T-helper 2 cell treated with Interferon-gamma antibody and Interleukin-4, amounts not matched to agents 100 ng/mL and 5 ng/mL, for 36 hours (primary cell): ENCODE results near the gene SRC. TPM values are rescaled to one million over a fixed set of nuclear protein-coding genes. Genes with fewer than 3 reads are reported as not detected.

Source experiments
- intact Hi-C: fragments of 100-400 bp; cut with micrococcal nuclease; formaldehyde crosslinking; loops from one replicate; pipeline ENCODE4 v1.15.1; 2023
- total RNA-seq: library from RNA; stranded (reverse); gene quantifications from 2 replicates; pipeline ENCODE4 v1.2.3, GENCODE V29; 2022

SRC gene
- total RNA-seq, 1 donor from 2014 or later, result 1.7 TPM

DNA sequence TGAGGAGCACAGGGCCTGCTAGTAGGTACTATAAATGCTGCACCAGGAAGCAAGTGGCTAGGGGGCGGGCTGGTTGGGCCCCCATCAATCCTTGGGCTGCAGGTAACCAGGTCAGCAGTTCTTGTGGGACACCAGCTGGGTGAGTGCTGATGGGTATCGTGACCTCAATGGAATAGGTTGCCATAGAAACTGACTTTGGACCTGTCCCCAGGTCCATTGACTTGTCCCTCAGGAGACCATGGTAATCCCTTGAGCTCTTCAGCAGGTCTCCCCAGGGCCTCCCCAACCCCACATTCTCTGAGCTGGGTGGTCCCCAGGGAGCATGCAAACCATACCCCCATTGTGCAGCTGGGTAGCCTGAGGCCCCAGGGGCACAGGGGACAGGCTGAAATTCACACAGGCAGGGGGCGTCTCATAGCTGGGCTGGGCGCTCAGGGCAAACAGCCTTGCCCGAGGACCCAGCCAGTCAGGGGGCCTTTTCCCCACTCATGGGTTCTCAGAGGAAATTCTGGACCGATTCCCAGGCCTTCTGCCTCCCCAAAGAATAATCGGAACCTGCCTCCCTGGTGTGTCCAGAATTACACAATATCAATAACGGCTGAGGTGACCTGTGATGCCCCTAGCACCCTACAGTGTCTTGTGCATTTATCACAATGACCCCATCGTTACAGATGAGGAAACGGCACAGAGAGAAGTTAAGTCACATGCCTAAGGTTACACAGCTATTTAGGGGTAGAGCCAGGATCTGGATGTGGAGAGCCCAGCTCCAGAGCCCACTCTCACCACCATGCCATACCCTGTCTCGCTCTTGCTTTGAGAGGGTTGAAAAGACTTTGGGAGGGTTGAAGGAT, 35.9 kb downstream of the SRC start:
- intact Hi-C loops, result no loop called here

DNA sequence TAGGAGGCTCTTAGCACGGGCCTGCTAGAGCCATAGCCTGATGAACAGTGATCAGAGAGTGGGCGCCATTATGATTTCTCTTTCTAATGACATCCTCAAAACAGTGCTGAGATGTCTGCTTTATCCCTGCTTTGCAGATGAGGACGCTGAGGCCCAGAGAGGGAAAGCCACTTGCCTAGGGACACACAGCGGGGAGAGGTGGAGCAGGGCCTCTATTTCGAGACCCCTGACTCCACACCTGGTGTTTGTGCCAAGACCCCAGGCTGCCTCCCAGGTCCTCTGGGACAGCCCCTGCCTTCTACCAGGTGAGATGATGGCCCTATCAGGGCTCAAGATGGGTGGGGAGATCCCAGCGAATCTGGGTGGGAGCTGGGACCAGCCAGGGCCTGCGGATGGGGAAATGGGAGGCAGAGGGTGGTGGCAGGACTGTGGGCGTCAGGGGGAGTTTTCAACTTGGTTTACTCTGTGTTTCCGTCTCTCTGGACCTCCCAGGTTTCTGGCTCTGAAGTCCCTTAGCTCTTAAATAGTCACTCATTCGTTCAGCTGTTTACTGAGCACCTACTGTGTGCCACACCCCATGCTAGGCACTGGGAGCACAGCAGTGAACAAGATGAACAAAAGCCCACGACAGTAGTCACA, 36.7 kb downstream of the SRC start:
- intact Hi-C loops, result no loop called here

DNA sequence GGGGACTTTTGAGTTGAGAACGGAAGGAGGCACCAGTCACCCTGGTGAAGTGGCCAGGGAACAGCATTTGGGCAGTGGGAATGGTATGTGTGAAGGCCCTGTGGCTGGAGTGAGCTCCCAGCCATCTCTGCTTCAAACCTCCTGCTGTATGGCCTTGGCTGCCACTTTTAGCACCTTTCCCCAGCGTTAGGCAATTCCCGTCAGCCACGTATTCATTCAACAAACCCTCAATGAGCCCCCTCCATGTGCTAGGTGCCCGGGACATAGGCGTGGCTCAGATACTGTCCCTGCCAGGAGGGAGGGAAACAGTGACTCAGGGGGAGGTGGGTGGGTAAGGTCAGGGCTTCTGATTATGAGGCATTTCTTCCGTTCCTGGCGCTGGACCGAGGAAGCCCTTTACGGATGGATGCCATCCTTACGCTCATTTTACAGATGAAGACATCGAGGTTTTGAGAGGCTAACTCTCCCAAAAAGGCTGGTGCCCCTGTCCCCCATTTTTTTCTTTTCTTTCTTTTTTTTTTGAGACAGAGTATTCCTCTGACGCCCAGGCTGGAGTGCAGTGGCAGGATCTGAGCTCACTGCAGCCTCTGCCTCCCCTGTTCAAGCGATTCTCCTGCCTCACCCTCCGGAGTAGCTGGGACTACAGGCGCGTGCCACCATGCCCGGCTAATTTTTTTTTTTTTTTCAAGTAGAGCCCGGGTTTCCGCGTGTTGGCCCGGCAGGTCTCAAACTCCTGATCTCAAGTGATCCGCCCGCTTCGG, 37.5 kb downstream of the SRC start:
- intact Hi-C loops, result no loop called here

DNA sequence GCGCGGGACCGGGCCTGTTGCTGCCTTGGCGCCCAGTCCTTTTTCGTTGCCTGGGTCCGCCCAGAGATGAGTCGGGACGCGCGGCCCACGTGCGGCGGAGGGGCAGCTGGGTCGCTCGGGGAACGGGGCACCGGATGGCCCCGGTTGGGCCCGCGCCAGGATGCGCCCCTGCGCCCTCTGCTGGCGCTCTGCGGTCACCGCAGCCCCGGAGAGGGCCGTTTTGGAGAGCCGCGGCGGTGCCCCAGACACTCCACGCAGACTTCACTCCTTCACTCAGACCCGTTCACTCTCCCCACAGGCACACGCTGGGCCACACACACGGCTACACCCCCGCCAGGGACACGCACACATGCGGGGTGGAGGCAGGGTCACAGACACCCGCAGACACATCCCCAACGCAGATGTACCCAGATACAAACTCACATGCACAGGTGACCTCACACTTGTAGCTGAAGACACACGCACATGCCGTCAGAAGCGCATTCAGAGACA, 38.8 kb downstream of the SRC start:
- intact Hi-C loops, result loop anchor here (1.0 to 2.0 kb wide), 2 partner anchors 115 to 190 kb away; no protein-coding TSS in a partner anchor

DNA sequence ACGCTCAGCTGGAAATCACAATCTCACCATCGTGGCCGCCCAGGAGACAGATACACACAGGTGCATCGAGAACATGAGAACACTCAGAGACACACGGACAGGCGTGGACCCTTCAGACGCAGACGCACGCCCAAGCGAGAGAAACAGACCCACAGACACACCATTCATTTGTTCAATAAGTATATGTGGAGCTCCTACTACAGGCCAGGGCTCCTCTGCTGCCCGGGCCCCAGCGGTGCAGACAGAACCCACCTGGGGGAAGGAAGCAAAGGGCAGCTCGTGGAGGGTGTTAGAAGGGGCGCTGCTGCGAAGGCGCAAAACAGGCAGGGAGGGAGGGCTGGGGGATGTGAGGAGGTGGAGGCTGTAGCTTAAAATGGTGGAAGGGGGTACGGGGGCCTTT, 39.2 kb downstream of the SRC start:
- intact Hi-C loops, result loop anchor here (2.0 kb wide), 1 partner anchor 190 kb away; no protein-coding TSS in a partner anchor

DNA sequence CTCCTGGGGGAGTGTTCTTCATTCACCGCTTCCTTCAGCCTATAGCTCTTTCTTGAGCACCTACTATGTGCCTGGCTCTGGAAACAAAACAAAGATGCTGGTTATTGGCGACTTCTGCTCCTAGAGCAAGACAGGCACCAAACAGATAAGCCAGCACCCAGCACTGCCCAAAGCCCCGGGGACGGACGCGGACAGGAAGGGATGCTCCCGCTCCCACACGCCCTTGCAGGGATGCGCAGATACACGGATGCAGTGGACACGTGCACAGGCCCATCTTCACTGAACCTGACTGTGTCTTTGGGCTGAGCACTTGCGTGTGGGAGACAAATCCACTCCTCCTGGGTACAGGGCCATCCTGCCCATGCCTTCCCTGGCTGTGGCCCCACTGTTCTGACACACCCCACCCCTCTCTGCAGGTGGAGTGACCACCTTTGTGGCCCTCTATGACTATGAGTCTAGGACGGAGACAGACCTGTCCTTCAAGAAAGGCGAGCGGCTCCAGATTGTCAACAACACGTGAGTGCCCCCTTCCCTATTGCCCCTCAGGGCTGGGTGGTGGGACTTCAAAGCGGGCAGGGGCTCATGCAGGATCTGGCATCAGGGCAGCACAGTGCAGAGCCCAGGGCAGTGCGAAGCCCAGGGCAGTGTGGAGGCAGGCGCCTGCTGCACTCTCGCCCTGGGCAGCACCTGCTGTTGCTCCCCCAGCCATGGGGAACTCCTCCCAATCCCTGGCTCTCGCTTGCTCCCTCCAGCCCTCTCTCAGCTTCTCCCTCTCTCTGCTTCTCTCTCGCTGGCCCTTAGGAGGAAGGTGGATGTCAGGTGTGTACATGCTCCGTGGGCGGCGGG, 39.9 kb downstream of the SRC start:
- intact Hi-C loops, result loop anchor here (2.0 kb wide), 1 partner anchor 191 kb away; no protein-coding TSS in a partner anchor

DNA sequence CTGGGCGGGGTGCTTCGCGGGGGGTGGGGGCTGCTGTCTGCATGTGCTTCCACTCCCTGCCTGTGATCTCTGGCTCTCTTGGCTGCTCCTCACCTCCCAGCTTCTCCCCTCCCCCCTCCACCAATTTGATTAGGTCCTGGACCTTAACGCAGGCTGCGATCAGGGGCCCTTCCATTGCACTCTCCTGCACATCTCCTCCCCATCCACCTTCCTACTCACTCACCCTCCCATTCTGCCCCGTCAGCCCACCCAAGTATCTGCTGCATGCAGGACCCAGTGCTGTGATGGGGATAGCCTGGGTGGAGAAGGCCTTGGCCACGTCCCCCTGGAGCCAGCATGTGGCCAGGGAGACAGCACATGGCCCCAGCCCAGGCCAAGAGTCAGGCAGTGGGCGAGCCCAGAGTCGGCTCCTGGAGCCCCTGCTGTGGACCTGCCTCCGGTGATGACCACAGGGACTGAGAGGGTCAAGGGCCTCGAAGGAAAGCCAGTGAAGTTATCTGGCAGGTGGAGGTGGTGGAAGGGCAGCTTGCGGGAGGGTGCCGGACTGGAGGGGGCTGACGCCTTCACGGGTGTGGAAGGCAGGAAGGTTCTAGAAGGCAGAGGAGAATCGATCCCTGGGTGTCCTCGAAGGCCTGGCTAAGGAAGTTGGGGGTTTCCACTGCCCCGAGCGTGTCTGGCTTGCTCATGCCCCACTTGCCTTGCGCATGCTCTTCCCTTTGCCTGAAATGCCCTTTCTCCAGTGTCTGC, 40.7 kb downstream of the SRC start:
- intact Hi-C loops, result no loop called here

DNA sequence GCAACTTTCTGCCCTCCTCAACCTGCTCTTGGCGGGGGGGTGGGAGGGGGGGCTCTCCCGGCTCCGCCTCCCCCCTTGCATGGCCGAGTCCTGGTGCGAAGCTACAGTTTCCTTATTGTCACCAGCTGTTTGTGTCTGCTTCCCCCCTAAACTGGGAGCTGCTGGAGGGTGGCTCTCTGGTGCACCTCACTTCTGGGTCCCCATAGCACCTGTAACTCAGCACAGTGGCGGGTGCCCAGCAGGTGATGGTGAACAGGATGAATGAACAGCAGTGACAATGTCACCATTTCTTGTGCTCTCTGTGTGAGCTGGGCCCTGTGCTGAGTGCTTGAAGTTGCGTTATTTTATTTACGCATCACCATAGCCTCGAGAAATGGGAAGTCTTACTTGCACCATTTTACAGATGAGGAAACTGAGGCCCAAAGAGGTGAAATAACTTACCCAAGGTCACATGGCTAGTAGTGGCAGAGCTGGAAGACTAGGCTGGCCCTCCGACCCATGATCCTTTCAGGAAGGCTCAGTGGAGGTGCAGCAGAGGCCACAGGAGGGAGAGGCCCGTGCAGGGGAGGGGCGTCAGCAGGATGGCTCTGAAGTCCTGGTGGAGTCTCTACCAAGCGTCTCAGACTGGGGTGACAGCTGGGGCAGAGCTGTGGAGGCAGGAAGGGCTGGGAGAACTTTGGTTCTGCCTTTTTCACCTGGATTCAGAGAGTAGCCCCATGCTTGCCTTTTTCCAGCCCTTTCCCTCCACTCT, 41.8 kb downstream of the SRC start:
- intact Hi-C loops, result no loop called here

DNA sequence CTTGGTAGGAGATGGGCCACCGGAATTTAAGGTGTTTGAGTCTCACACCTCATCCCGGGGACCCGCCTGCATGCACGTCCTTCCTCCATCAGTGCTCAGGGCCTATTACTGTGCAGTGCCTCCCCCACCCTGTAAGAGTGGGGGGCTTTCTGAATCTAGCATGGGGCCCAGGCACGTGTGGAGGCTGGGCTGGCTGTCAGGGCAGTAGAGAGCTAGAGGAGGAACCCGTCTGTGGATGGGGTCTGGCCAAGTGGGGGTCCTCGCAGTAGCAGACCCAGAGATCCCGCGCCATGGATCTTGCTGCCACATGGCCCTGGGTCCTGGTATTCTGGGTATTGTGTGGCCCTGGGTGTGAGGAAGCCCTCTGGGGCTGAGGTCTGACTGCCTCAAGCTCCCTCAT, 42.9 kb downstream of the SRC start:
- intact Hi-C loops, result no loop called here

DNA sequence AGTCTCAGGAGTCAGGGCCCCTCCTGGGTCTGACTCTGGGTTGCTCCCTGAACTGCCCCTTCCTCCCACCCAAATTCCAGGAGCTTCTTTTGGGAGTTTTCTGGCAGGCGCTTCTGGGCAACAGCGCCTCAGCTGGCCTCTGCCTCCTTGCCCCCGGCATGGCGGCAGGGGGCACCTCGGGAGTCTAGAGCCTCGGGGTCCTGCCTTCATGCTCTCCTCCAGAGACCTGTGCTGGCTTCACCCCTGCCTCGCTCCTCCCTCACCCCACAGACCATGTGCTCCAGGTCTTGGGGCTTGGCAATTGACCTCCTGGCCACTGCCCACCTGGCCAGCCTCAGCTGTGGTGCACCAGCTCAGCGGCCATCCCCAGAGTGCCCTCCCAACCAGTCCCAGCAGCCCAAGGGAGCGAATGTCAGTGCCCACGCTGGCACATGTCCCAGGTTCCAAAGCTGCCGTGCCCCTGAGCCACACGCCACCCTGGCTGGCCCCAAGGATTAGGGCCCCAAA, 43.4 kb downstream of the SRC start:
- intact Hi-C loops, result no loop called here

DNA sequence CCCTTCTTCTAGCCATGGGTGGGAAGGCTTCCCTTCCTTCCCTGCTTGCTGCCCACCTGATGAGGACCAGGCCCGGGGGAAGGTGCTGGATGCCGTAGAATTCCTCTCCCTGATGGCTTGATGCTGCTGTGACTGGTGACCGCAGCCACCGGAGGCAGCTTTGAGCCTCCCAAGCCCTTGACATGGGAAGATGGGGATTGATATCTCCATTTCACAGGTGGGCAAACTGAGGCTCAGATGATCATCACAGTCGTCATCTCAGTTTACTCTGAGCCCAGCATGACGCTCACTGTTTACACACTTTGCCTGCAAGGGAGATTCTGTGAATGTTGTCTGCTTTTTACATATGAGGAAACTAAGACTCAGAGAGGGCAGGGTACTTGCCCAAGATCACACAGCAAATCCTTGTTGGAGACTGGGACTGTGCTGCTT, 43.9 kb downstream of the SRC start:
- intact Hi-C loops, result no loop called here

DNA sequence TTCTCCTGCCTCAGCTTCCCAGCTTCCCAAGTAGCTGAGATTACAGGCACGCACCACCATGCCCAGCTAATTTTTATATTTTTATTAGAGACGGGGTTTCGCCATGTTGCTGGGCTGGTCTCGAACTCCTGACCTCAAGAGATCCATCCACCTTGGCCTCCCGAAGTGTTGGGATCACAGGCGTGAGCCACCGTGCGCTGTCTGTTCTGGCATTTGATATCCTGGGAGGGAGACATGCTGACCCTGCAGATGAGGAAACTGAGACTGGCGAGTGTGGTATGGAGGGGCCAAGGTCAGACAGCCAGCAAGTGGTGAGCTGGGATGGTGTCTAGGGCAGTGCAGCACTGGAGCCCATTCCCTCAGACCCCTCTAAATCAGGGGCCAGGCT, 44.6 kb downstream of the SRC start:
- intact Hi-C loops, result no loop called here

DNA sequence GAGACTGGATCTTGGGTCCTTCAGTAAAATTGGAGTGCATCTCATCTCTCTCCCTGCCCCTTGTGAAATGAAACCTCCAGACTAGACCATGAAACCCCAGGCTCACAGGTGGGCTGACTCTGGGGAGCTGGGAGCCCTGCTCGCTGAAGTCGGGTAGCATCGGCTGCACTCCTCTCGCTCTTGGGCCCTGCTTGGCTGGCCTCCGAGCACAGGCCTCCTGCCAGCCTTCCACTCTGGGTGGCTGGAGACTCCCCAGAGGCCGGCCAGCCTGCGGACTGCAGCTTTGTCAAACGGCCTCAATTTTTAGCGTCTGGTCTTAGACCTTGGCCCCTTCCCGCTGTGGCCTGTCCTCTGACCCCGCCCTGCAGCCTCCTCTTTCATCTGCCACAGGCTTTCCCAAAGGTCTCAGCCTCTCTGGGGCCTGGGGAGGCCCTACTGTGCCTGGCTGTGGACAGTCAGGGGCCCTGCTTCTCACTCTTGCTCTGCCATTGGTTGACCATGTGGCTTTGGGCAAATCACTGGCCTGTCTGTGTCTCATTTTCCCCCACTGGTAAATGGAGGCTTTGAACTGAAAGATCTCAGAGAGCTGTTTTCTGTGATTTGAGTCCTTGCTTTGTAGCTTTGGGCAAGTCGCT, 45.1 kb downstream of the SRC start:
- intact Hi-C loops, result no loop called here

DNA sequence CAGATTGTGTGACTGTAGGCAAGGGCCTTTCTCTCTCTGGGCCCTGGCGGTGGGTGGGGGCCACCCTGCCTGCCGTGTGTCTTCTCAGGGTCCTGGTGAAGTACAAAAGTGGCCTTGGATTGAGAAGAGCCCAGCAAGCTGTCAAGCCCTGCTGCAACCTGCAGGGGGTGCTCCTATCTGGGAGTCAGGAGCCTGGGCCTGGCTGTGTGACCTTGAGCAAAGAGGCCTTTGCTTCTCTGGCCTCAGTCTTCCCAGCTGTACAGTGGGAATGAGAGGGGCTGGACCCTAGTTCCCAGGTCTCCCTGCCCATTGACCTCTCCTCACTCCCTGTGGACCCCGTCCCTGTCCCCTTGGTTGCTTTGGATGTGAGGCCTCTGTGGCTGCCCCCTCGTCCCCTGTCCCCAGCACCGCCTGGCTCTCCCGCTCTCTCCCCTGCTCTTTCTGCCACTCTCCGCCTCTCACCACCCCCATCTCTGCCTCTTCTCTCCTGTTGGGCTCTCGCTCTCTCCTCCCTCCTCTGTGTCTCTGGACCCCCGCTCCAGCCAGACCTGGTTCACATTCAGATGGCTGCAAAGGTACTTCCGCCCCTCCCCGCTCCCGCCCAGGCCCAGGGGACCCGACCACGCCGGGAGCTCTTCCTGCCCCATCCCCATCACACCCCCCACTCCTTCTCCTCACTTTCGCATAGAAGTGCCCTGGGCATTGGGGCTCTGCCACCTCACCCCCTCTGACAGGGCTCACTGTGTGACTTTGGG, 46.7 kb downstream of the SRC start:
- intact Hi-C loops, result loop anchor here (2.0 kb wide), 1 partner anchor 142 kb away; no protein-coding TSS in a partner anchor

DNA sequence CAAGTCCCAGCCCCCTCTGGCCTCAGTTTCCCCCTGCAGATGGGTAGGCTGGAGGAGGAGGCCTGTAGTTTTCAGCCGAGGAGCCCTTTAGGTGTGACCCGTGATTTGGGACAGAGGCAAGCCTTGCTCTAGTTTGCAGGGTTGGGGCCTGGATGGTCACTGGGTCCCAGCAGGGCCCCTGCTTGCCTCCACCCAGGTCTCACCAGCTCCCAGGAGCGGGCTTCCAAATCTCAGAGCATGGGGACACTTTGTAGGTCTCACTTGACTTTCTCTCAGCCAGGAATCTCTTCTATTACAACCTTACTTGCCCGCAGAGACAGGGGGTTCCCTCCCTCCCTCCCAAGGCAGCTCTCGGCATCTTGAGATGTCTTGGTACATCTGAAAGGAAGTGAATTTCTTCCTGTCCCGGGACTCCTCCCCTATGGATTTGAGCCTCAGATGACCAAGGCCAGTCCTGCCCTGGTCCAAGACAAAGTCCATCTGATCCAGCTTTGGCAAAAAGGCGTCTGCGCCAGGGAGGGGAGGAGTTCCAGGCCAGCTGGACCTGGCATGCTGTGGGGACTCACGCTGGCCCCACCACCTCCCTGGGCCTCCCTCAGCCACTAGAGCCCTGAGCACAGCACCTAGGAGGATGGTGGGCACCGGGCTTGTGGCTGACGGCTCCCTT, 47.4 kb downstream of the SRC start:
- intact Hi-C loops, result loop anchor here (2.0 kb wide), 1 partner anchor 141 kb away; no protein-coding TSS in a partner anchor

DNA sequence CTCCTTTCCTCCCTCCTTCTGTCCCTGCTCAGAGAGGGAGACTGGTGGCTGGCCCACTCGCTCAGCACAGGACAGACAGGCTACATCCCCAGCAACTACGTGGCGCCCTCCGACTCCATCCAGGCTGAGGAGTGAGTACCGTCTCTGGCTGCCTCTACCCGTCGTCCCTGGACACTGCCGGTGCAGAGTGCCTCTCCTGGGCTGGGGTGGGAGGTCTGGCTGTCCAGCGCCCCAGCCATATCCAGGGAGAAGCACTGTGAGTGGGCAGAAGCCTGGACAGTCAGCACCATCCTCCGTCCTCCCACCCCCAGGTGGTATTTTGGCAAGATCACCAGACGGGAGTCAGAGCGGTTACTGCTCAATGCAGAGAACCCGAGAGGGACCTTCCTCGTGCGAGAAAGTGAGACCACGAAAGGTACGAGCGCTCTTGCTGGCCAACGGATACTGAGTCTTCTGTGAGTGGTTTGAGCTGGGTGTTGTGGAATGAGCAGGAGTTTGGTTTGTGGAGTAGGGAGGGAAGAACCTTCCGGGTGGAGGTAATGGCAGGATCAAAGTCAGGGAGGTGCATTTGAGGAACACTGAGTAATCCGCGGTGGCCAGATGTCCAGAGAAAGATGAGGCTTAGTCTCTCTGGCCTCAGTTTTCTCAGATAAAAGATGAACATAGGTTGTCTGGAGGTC, 48.1 kb downstream of the SRC start:
- intact Hi-C loops, result loop anchor here (2.0 kb wide), 1 partner anchor 141 kb away; no protein-coding TSS in a partner anchor
